Osteoblast (primary cell): ENCODE data around the gene SUGP2. TPM values are rescaled to one million over a fixed set of nuclear protein-coding genes. Genes with fewer than 3 reads are reported as not detected.

ENCODE experiments used
- DNase-seq: peaks from one replicate; pipeline ENCODE4 v3.0.0; 2011; ENCODE audit warnings: low spot score, mixed read lengths; ENCODE audit not compliant: insufficient read length; ENCODE audit errors: missing footprints
- H2AFZ ChIP-seq: 2 replicates; pipeline ENCODE4 v1.6.0; 2011; ENCODE audit warnings: mild to moderate bottlenecking, low read length
- H3K27ac ChIP-seq: 2 replicates; pipeline ENCODE4 v1.5.1; 2011; ENCODE audit warnings: mild to moderate bottlenecking, low read depth, low read length, moderate library complexity
- H3K27me3 ChIP-seq: 2 replicates; pipeline ENCODE4 v1.6.0; 2012; ENCODE audit warnings: mild to moderate bottlenecking, control low read depth, inconsistent platforms, low read length, moderate library complexity; ENCODE audit not compliant: insufficient read depth
- H3K36me3 ChIP-seq: 2 replicates; pipeline ENCODE4 v1.5.1; 2011; ENCODE audit warnings: mild to moderate bottlenecking, low read length, control low read depth, moderate library complexity; ENCODE audit not compliant: insufficient read depth
- H3K4me1 ChIP-seq: 2 replicates; pipeline ENCODE4 v1.5.1; 2011; ENCODE audit warnings: mild to moderate bottlenecking, low read length, control low read depth, moderate library complexity; ENCODE audit not compliant: insufficient read depth
- H3K4me2 ChIP-seq: 2 replicates; pipeline ENCODE4 v1.6.0; 2011; ENCODE audit warnings: mild to moderate bottlenecking, low read length; ENCODE audit not compliant: insufficient read depth
- H3K4me3 ChIP-seq: fragments of 200-600 bp; sonication (generic); 3 replicates; pipeline ENCODE4 v1.5.1; 2012; ENCODE audit warnings: mild to moderate bottlenecking, low read length, inconsistent platforms; ENCODE audit not compliant: insufficient read depth
- H3K79me2 ChIP-seq: 2 replicates; pipeline ENCODE4 v1.6.0; 2012; ENCODE audit warnings: mild to moderate bottlenecking, low read length, control low read depth, inconsistent platforms; ENCODE audit not compliant: insufficient read depth
- H3K9me3 ChIP-seq: 2 replicates; pipeline ENCODE4 v1.5.1; 2011; ENCODE audit warnings: low read depth, low read length, control low read depth
- H4K20me1 ChIP-seq: 2 replicates; pipeline ENCODE4 v1.6.0; 2012; ENCODE audit warnings: mild to moderate bottlenecking, low read length, control low read depth; ENCODE audit not compliant: insufficient read depth
- CTCF ChIP-seq: IDR thresholded peaks from 2 replicates; pipeline ENCODE4 v1.5.1; 2011; ENCODE audit warnings: mild to moderate bottlenecking, low read depth, low read length, moderate library complexity; ENCODE audit errors: extremely low read depth
- total RNA-seq: library from RNA; depleted of rRNA; stranded (reverse); fragments of >200 nt; gene quantifications from 2 replicates; pipeline ENCODE4 v1.2.3, GENCODE V29; 2012

SUGP2 gene
- total RNA-seq, 1 donor, result 33.7 TPM

GRCh38 chr19:19062454-19063182 is 29.3 kb upstream of the SUGP2 start:
- DNase-seq, result peak; percentile 95
- Histone ChIP-seq H4K20me1 (no peaks in the 10 kb centered on the region), H3K4me2 (peak overlapping the region; percentile 99), H3K4me1 (peaks cover 28% of the 10 kb centered on the region), H2AFZ (peak overlapping the region; percentile 80), H3K27me3 (no peaks in the 10 kb centered on the region), H3K9me3 (no peaks in the 10 kb centered on the region), H3K79me2 (no peaks in the 10 kb centered on the region), H3K4me3 (peak overlapping the region; percentile 77), H3K36me3 (peaks cover 15% of the 10 kb centered on the region), H3K27ac (peak overlapping the region; percentile 47)
- no peak for TF ChIP-seq CTCF

- Histone ChIP-seq H3K79me2 (no peaks in the 10 kb centered on the region), H3K4me2 (no peak overlapping the region), H2AFZ (no peak overlapping the region), H3K9me3 (no peaks in the 10 kb centered on the region), H3K4me1 (peaks cover 28% of the 10 kb centered on the region), H3K27me3 (no peaks in the 10 kb centered on the region), H3K27ac (no peak overlapping the region), H3K4me3 (no peak overlapping the region), H4K20me1 (no peaks in the 10 kb centered on the region), H3K36me3 (peaks cover 25% of the 10 kb centered on the region)
- peak; percentile 45 for DNase-seq
- no peak for TF ChIP-seq CTCF
These were observed 28.2 kb upstream of the SUGP2 start for GRCh38 chr19:19061506-19061905.

- H3K4me3 ChIP-seq, result no peak overlapping the region
- no peaks in the 10 kb centered on the region for H3K27me3 ChIP-seq
- no peak overlapping the region for H3K4me2 ChIP-seq
- peak; percentile 76 for DNase-seq
- H3K9me3 ChIP-seq, result no peaks in the 10 kb centered on the region
- H3K36me3 ChIP-seq, result peaks cover 31% of the 10 kb centered on the region
- no peak for TF ChIP-seq CTCF
- no peaks in the 10 kb centered on the region for H3K79me2 ChIP-seq
- peaks cover 2% of the 10 kb centered on the region for H4K20me1 ChIP-seq
- H3K27ac ChIP-seq, result no peak overlapping the region
- H3K4me1 ChIP-seq, result peaks cover 23% of the 10 kb centered on the region
- no peak overlapping the region for H2AFZ ChIP-seq
These were observed 26.7 kb upstream of the SUGP2 start for GRCh38 chr19:19059837-19060611.
